Endodermal cell (in vitro differentiated cells): ENCODE results near the gene PLVAP. TPM values are rescaled to one million over a fixed set of nuclear protein-coding genes. Genes with fewer than 3 reads are reported as not detected.

Experiments used
- DNase-seq: peaks from one replicate; pipeline ENCODE4 v3.0.0-alpha.2; 2017
- H3K27ac ChIP-seq: 2 replicates; pipeline ENCODE4 v1.5.1; 2013; ENCODE audit warnings: mild to moderate bottlenecking, low read depth, low read length, moderate library complexity
- H3K27me3 ChIP-seq: 2 replicates; pipeline ENCODE4 v1.6.1; 2013; ENCODE audit warnings: mild to moderate bottlenecking, low read length, moderate library complexity; ENCODE audit not compliant: insufficient read depth, control insufficient read depth, poor library complexity, severe bottlenecking
- H3K36me3 ChIP-seq: 2 replicates; pipeline ENCODE4 v1.7.0; 2013; ENCODE audit warnings: mild to moderate bottlenecking, low read length, moderate library complexity; ENCODE audit not compliant: control insufficient read depth, insufficient read depth
- H3K4me1 ChIP-seq: one replicate; pipeline ENCODE4 v1.7.0; 2013; ENCODE audit warnings: low read length; ENCODE audit not compliant: control insufficient read depth, insufficient read depth
- H3K4me3 ChIP-seq: 2 replicates; pipeline ENCODE4 v1.5.1; 2013; ENCODE audit warnings: mild to moderate bottlenecking, low read length, moderate library complexity
- H3K9ac ChIP-seq: 2 replicates; pipeline ENCODE4 v1.6.1; 2013; ENCODE audit warnings: mild to moderate bottlenecking, low read length, moderate library complexity; ENCODE audit not compliant: poor library complexity, severe bottlenecking; ENCODE audit errors: extremely low read depth
- H3K9me3 ChIP-seq: 2 replicates; pipeline ENCODE4 v1.6.1; 2013; ENCODE audit warnings: mild to moderate bottlenecking, low read length, moderate library complexity; ENCODE audit not compliant: control insufficient read depth
- H3K27ac Mint-ChIP-seq: 2 replicates; pipeline ENCODE4 v1.8.0; 2020; ENCODE audit warnings: mixed read lengths
- H3K27me3 Mint-ChIP-seq: 2 replicates; pipeline ENCODE4 v1.8.0; 2021; ENCODE audit warnings: mild to moderate bottlenecking, mixed read lengths; ENCODE audit not compliant: insufficient read depth
- H3K36me3 Mint-ChIP-seq: 2 replicates; pipeline ENCODE4 v1.8.0; 2020; ENCODE audit warnings: low read depth, mixed read lengths
- H3K4me1 Mint-ChIP-seq: 2 replicates; pipeline ENCODE4 v1.8.0; 2020; ENCODE audit warnings: mixed read lengths
- H3K4me3 Mint-ChIP-seq: 2 replicates; pipeline ENCODE4 v1.8.0; 2020; ENCODE audit warnings: mild to moderate bottlenecking, moderate library complexity, mixed read lengths
- H3K9me3 Mint-ChIP-seq: 2 replicates; pipeline ENCODE4 v1.8.0; 2020; ENCODE audit warnings: mild to moderate bottlenecking, mixed read lengths
- CTCF ChIP-seq: fragments of 200-600 bp; sonication (generic); conservative IDR thresholded peaks from 2 replicates; pipeline ENCODE4 v1.5.0; 2021; ENCODE audit warnings: antibody characterized with exemption, mild to moderate bottlenecking
- WGBS, 2 experiments: methylation state at CpG; one replicate each; pipeline versions ENCODE4 v1.1.5 to v1.1.7; 2013; ENCODE audit warnings: missing lambda C conversion rate in 2 of 2, mixed read lengths in 1 of 2; ENCODE audit not compliant: insufficient coverage in 1 of 2, insufficient read length in 1 of 2; 5-methylcytosine and 5-hydroxymethylcytosine counted together
- total RNA-seq, 2 donors: library from RNA; stranded (reverse); fragmentation: NEBNext Ultra II Directional in 1 of 2; extraction: Animal tissue kit (Norgen Biotek cat#: 25700) in 1 of 2; gene quantifications; 2 replicates in 1 of 2; 3 replicates in 1 of 2; pipeline ENCODE4 v1.2.1, GENCODE V29; 2021

PLVAP gene
- total RNA-seq, 2 donors from 2014 or later: 0.44 TPM; not detected in 1

- H3K4me3 ChIP-seq: no peak overlapping the region
Measured at GRCh38 chr19:17312189-17313113, 64.7 kb downstream of the PLVAP start.

GRCh38 chr19:17311455-17312188 is 65.5 kb downstream of the PLVAP start:
- 76 to 88% methylated on average over 7 to 11 of the region's 11 CpGs for WGBS, 2 experiments
- Histone ChIP-seq H3K9ac (peak overlapping the region; percentile 17), H3K27ac (no peak overlapping the region)

More at GRCh38 chr19:17312189-17313113, 64.7 kb downstream of the PLVAP start:
- peak overlapping the region; percentile 6 for H3K9ac ChIP-seq
- no peak for DNase-seq
- peak overlapping the region; percentile 89 for H3K27ac Mint-ChIP-seq
- 93% methylated on average over 5 to 20 of the region's 20 CpGs for WGBS, 2 experiments
- H3K36me3 Mint-ChIP-seq: peaks cover 27% of the 10 kb centered on the region
- H3K27me3 Mint-ChIP-seq: no peaks in the 10 kb centered on the region
- H3K36me3 ChIP-seq: peaks cover 36% of the 10 kb centered on the region
- peaks cover 6% of the 10 kb centered on the region for H3K4me1 ChIP-seq
- H3K9me3 ChIP-seq: no peaks in the 10 kb centered on the region
- no peaks in the 10 kb centered on the region for H3K27me3 ChIP-seq
- H3K4me3 Mint-ChIP-seq: no peak overlapping the region
- no peaks in the 10 kb centered on the region for H3K9me3 Mint-ChIP-seq
- H3K27ac ChIP-seq: no peak overlapping the region
- no peak for TF ChIP-seq CTCF
- H3K4me1 Mint-ChIP-seq: peaks cover 13% of the 10 kb centered on the region

More at GRCh38 chr19:17311455-17312188, 65.5 kb downstream of the PLVAP start:
- Mint-ChIP-seq H3K4me3 (no peak overlapping the region), H3K4me1 (peaks cover 13% of the 10 kb centered on the region), H3K36me3 (peaks cover 22% of the 10 kb centered on the region), H3K9me3 (no peaks in the 10 kb centered on the region), H3K27me3 (no peaks in the 10 kb centered on the region), H3K27ac (peak overlapping the region; percentile 89)
- Histone ChIP-seq H3K4me1 (peaks cover 6% of the 10 kb centered on the region), H3K9me3 (no peaks in the 10 kb centered on the region), H3K27me3 (no peaks in the 10 kb centered on the region), H3K4me3 (no peak overlapping the region), H3K36me3 (peaks cover 36% of the 10 kb centered on the region)
- peak; percentile 68 for DNase-seq
- TF ChIP-seq CTCF: no peak
